AG04449 (cell line): ENCODE data around the gene RELB.

Experiments used
- CTCF ChIA-PET: fragments of 350-600 bp; formaldehyde crosslinking; extraction: SDS; loops from one replicate; lab custom pipeline; 2021; ENCODE audit warnings: antibody characterized with exemption; lab: Yijun Ruan, JAX
- POLR2A ChIA-PET: fragments of 400-600, 350-600 bp; formaldehyde crosslinking; extraction: SDS; loops from one replicate; lab custom pipeline; 2020; ENCODE audit warnings: antibody characterized with exemption, inconsistent platforms; lab: Yijun Ruan, JAX
- DNase-seq: peaks from one replicate; pipeline ENCODE4 v3.0.0-alpha.2; 2010; ENCODE audit warnings: low read depth, low spot score
- H3K4me3 ChIP-seq: 2 replicates; pipeline ENCODE4 v1.5.1; 2011; ENCODE audit warnings: low read depth, mild to moderate bottlenecking, control low read depth, low read length
- TF ChIP-seq, protein P1 (sequence below): IDR thresholded peaks from one replicate; pipeline ENCODE4 v1.5.1; 2011; ENCODE audit warnings: mild to moderate bottlenecking, moderate library complexity, low read length, control low read depth, inconsistent platforms; ENCODE audit not compliant: insufficient read depth; ENCODE audit errors: missing control alignments

The RELB gene

DNA sequence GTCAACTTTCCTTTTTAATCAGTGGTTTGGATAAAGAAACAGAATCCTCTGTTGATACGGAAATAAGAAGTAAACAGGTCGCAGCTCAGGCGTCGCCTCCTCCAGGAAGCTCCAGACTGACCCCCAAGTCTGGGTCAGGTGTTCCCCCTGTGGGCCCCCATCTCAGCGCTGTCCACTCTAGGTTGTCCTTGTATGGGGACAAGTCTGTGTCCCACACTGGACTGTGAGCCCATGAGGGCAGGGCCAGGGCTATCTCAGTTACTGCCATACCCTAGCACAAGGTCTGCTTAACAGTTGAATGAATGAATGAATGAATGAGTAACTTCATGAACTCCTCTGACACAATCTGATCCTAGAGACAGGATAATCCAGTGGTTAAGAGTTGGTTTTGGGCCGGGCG, 45.1 kb downstream of the RELB start:
- TF ChIP-seq, protein P1, sequence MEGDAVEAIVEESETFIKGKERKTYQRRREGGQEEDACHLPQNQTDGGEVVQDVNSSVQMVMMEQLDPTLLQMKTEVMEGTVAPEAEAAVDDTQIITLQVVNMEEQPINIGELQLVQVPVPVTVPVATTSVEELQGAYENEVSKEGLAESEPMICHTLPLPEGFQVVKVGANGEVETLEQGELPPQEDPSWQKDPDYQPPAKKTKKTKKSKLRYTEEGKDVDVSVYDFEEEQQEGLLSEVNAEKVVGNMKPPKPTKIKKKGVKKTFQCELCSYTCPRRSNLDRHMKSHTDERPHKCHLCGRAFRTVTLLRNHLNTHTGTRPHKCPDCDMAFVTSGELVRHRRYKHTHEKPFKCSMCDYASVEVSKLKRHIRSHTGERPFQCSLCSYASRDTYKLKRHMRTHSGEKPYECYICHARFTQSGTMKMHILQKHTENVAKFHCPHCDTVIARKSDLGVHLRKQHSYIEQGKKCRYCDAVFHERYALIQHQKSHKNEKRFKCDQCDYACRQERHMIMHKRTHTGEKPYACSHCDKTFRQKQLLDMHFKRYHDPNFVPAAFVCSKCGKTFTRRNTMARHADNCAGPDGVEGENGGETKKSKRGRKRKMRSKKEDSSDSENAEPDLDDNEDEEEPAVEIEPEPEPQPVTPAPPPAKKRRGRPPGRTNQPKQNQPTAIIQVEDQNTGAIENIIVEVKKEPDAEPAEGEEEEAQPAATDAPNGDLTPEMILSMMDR = no peak
- ChIA-PET POLR2A (no interaction called here), CTCF (interaction anchor here (1.0 to 8.7 kb wide), 4 partner anchors 13 to 56 kb away, joined by 3 to 85 read pairs (median 4); no protein-coding TSS in a partner anchor)
- H3K4me3 ChIP-seq = no peak overlapping the region
- DNase-seq = no peak

DNA sequence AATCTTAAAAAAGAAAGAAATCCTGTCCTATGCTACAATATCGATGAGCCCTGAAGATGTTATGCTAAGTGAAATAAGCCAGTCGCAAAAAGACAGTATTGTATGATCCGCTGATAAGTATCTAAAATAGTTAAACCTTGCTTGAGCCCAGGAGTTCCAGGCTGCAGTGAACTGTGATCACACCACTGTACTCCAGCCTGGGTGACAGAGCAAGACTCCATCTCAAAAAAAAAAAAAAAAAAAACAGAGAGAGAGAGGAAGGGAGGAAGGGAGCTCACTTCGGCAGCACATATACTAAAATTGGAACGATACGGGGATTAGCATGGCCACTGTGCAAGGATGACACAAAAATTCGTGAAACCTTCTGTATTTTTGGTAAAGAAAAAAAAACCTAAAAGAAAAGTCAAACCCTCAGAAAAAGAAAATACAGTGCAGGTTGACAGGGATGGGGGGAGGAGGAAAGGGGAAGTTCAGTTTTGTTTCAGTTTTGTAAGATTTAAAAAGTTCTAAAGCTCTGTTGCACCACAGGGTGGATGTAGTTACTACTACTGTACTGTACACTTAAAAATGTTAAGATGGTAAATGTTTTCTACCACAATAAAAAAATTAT, 46.0 kb downstream of the RELB start:
- POLR2A ChIA-PET = no interaction called here
- CTCF ChIA-PET = interaction anchor here (1.0 to 1.4 kb wide), 2 partner anchors 12 to 18 kb away, joined by 3 read pairs; no protein-coding TSS in a partner anchor
- H3K4me3 ChIP-seq = no peak overlapping the region

DNA sequence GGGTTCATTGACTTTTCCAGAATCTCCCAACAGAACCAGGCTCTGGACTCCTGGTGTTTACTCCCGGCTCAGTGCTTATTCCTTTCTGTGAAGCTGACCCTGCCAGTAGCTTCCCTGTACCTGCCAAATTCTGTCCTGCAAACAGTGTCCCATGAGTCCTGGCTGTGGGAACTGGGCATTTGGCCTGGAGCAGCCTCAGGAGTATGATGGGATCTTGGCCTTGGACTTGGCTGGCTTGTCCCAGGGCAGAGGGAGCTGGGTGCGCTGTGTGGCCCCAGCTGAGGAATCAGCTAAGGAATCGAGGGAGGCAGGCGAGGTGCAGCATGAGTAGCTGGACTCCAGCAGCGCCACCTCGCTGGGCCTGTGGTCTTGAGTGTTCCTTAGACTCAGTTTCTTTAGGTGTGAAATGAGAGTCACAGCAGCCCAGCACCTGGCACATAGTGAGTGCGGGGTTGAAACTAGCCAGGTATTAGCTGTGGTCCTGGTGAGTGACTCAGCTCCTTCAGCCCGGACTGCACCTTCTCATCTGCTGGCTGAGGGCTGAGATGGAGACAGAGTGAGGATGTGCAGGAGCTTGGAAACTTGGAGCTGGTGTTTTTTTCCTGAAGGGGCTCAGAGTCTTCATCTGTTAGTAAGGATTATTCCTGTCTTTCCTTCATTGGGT, 47.9 kb downstream of the RELB start:
- H3K4me3 ChIP-seq = no peak overlapping the region
- ChIA-PET CTCF (interaction anchor here (0.6 to 3.7 kb wide), 4 partner anchors 7 to 13 kb away, joined by 3 to 27 read pairs (median 3); no protein-coding TSS in a partner anchor), POLR2A (interaction anchor here (0.9 kb wide), 1 partner anchor 12 kb away, joined by 3 read pairs; no protein-coding TSS in a partner anchor)
- DNase-seq = no peak
- TF ChIP-seq, protein P1 = no peak

More for the DNA sequence above, 46.0 kb downstream of the RELB start:
- no peak for DNase-seq
- TF ChIP-seq, protein P1 = no peak

DNA sequence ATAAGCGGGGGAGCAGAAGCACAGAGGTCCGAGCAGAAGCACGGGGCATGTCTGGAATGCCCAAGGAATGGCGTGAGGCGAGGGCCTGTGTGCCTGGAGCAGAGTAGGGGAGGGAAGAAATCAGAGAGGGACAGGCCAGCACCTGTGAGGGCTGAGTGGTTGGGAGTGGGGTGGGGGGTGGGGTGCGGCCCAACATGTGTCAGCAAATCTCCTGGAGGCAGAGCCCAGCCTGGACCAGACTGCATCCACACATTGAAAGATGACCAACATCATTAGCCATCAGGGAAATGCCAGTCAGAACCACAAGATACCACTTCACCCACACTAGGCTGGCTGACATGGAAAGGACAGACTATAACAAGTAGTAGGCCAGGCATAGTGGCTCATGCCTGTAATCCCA, 48.8 kb downstream of the RELB start:
- ChIA-PET POLR2A (interaction anchor here (0.9 kb wide), 1 partner anchor 11 kb away, joined by 3 read pairs; no protein-coding TSS in a partner anchor), CTCF (interaction anchor here (0.6 to 3.7 kb wide), 3 partner anchors 8 to 10 kb away, joined by 3 to 27 read pairs (median 3); no protein-coding TSS in a partner anchor)
- no peak for DNase-seq
- H3K4me3 ChIP-seq = no peak overlapping the region
- TF ChIP-seq, protein P1 = no peak

DNA sequence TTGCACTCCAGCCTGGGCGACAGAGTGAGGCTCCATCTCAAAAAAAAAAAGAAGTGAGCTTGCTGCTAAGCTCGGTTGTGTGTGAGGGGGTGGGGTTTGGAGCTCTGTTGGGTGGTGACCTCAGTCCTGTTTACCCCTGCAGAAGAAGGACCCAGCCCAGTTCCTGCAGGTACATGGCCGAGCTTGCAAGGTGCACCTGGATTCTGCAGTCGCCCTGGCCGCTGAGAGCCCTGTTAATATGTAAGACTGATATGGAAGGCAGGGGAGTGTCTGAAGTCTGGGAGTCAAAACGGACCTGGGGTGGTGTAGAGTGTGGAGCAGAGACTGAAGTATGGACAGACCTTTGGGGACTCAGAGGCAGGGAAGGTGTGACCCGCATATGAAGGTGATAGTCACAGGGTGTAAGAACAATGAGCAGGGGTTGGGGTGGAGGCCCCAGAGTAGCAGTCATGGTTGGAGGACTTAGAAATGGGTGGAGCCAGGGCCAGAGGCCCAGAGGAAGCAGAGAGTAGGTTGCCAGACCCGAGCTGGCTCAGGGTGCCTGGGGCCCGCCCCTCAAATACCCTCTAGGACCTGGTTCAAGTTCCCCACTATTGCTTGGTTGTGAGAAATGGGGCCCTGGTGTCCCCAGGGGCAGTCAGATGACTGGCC, 50.8 kb downstream of the RELB start:
- no peak overlapping the region for H3K4me3 ChIP-seq
- no peak for DNase-seq
- ChIA-PET POLR2A (no interaction called here), CTCF (interaction anchor here (0.9 to 3.7 kb wide), 3 partner anchors 8 to 126 kb away, joined by 3 to 27 read pairs (median 3); partner anchors contain the start of gene TRAPPC6A)
- TF ChIP-seq, protein P1 = no peak
